Measurements from ENCODE around the gene ZNRF3. TPM values are rescaled to one million over a fixed set of nuclear protein-coding genes. Genes with fewer than 3 reads are reported as not detected.
A peak's percentile ranks its signal among the peaks of the same experiment; 100 is the strongest.

The ZNRF3 gene
- total and polyA plus RNA-seq, 8 donors: 8.8 to 30.4 (median 27.2) TPM

DNA sequence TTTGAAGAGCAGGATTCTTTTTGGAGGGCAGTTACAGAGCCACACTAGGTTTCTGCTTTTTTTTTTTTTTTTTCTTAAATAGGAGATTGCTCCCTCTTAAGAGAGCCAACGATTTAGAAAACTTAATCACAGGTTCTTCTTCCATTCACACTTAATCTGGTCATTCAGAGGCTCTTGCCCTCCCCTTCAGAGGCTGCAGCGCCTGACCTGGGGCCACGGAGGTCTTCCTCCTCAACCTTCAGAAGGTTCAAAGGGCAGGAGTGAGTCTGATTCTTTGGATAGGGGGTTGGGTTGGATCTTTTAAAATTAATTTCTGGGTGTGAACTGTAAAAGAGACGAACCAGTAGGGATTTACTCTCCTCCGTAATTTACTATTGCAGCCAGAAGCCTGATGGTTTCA lies 57.1 kb downstream of the ZNRF3 start:
- no peaks in the 10 kb centered on the region for H3K9me3 ChIP-seq
- H3K4me1 ChIP-seq: peaks cover 0 to 12% of the 10 kb centered on the region in 2 donors
- H3K36me3 ChIP-seq: no peaks in the 10 kb centered on the region
- no peak for DNase-seq
- H3K27ac ChIP-seq: no peak overlapping the region
- H3K4me3 ChIP-seq: no peak overlapping the region
- intact Hi-C loops (cut with DNase I): no loop called here
- ATAC-seq: no peak
- H3K27me3 ChIP-seq: no peaks in the 10 kb centered on the region
- TF ChIP-seq, protein P1, sequence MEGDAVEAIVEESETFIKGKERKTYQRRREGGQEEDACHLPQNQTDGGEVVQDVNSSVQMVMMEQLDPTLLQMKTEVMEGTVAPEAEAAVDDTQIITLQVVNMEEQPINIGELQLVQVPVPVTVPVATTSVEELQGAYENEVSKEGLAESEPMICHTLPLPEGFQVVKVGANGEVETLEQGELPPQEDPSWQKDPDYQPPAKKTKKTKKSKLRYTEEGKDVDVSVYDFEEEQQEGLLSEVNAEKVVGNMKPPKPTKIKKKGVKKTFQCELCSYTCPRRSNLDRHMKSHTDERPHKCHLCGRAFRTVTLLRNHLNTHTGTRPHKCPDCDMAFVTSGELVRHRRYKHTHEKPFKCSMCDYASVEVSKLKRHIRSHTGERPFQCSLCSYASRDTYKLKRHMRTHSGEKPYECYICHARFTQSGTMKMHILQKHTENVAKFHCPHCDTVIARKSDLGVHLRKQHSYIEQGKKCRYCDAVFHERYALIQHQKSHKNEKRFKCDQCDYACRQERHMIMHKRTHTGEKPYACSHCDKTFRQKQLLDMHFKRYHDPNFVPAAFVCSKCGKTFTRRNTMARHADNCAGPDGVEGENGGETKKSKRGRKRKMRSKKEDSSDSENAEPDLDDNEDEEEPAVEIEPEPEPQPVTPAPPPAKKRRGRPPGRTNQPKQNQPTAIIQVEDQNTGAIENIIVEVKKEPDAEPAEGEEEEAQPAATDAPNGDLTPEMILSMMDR (IDR thresholded peaks at IDR 0.05): no peak

DNA sequence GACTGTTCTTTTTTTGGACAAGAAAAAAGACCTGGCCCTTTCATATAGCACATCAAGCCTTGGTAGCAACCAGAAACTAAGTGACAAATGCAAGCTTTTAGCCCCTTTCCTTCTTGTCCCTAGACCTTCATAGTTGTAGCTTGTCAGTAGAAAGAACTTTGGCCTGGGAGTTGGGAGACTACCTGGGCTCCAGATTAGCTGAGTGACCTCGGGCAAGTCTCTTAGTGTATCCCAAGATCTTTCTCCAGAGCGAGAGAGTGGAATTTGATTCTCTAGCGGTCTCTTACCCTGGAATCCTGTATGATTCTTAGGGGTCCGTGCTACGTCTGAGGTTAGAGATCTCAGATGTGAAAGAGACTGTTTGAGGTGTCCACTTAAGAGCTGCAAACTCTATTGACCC lies 59.0 kb downstream of the ZNRF3 start:
- no peak for ATAC-seq
- no peak for DNase-seq
- Histone ChIP-seq H3K4me1 (peaks cover 0 to 12% of the 10 kb centered on the region in 2 donors), H3K9me3 (peaks cover 0 to 3% of the 10 kb centered on the region in 2 donors), H3K36me3 (no peaks in the 10 kb centered on the region), H3K27ac (no peak overlapping the region), H3K27me3 (no peaks in the 10 kb centered on the region), H3K4me3 (no peak overlapping the region)
- intact Hi-C loops (cut with DNase I): no loop called here
- TF ChIP-seq, protein P1 (IDR thresholded peaks at IDR 0.05): no peak

DNA sequence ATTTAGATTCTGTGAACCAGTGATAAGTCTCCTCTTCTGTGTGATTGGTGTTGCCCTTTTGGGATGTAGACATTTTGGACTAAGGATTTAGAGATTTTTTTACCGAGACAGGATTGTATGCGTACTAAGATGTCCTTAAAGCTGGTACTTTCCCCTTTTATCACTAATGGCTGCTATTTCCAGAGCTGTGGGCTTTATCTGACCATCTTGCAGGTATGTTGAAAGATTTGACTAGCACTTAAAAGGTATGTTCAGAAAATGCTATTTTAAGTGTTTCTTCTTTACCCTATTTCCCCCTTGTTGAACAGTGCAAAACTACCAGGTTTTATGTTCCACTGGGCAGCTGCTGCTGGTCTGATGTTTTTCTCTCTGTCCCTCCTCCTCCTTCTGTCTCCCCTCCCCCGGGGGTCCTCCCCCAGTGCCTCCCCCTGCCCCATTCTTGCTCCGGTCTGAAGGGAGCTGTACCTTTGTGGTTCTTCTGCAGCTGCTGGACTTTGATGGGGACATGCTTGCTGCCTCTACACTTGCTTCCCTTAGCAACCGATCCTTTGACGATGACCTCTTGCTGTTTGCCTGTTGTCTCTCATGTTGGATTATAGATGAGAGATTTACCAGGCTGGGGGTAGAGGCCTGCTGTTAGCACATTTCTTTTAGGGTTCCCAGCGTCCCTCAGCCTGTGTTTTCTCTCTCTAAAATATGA lies 59.6 kb downstream of the ZNRF3 start:
- H3K27me3 ChIP-seq: no peaks in the 10 kb centered on the region
- no peak overlapping the region for H3K27ac ChIP-seq
- no peak for DNase-seq
- no peaks in the 10 kb centered on the region for H3K36me3 ChIP-seq
- H3K4me3 ChIP-seq: no peak overlapping the region
- peak; percentile 21 for ATAC-seq
- H3K4me1 ChIP-seq: peaks cover 0 to 12% of the 10 kb centered on the region in 2 donors
- peaks cover 0 to 3% of the 10 kb centered on the region in 2 donors for H3K9me3 ChIP-seq
- intact Hi-C loops (cut with DNase I): no loop called here
- TF ChIP-seq, protein P1 (IDR thresholded peaks at IDR 0.05): no peak

DNA sequence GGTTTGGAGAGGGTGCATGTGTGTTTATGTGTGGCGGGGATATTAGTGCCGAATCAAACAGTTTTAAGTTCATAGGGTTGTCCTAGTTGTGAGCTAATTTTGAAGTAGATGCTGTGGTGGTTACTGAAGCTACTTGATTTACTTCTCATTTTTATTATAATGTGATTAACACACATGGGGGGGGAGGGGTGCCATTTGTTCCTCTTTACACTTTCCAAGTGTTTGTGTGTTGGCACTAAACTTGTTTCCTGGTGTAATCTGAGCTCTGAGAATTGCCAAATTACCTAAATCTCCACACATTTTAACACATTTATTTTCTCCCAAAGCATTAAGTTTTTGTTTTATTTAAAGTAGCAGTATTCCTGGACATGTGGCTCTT lies 60.1 kb downstream of the ZNRF3 start:
- no peak for DNase-seq
- Histone ChIP-seq H3K4me1 (peaks cover 0 to 12% of the 10 kb centered on the region in 2 donors), H3K27ac (no peak overlapping the region), H3K36me3 (no peaks in the 10 kb centered on the region), H3K27me3 (no peaks in the 10 kb centered on the region), H3K4me3 (no peak overlapping the region), H3K9me3 (peaks cover 0 to 3% of the 10 kb centered on the region in 2 donors)
- intact Hi-C loops (cut with DNase I): no loop called here
- peak; percentile 64 for ATAC-seq
- TF ChIP-seq, protein P1 (IDR thresholded peaks at IDR 0.05): no peak

DNA sequence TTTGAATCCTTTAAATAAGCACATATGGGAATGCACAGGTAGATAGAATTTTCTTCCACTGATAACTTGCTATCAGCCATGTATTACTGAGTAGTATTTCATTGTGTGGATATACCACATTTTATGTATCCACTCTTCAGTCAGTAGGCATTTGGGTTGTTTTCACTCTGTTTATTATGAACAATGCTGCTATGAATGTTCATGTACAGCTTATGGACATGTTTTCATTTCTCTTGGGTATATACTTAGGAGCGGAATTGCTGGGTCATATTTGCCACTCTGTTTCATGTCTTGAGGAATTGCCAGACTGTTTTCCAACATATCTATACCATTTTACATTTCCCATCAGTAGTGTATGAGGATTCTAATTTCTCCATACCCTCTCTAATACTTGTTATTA lies 63.8 kb downstream of the ZNRF3 start:
- no peak overlapping the region for H3K27ac ChIP-seq
- H3K27me3 ChIP-seq: no peaks in the 10 kb centered on the region
- H3K36me3 ChIP-seq: no peaks in the 10 kb centered on the region
- ATAC-seq (no peak), DNase-seq (no peak)
- intact Hi-C loops (cut with DNase I): no loop called here
- peaks cover 0 to 3% of the 10 kb centered on the region in 2 donors for H3K9me3 ChIP-seq
- H3K4me1 ChIP-seq: peaks cover 7 to 25% of the 10 kb centered on the region in 2 donors
- TF ChIP-seq, protein P1 (IDR thresholded peaks at IDR 0.05): no peak
- H3K4me3 ChIP-seq: no peak overlapping the region
